GM19023 (cell line): ENCODE measurements around the gene BIRC7.

Experiments
- ATAC-seq: cut with Tn5 transposase; IDR thresholded peaks from one replicate; pipeline ENCODE4 v1.9.1; 2021; ENCODE audit warnings: mild to moderate bottlenecking, moderate library complexity; ENCODE audit not compliant: unreplicated experiment

The BIRC7 gene

GRCh38 chr20:63280371-63280770, 44.7 kb downstream of the BIRC7 start:
- ATAC-seq: no peak

- no peak for ATAC-seq
Observed at GRCh38 chr20:63280929-63281545, 45.3 kb downstream of the BIRC7 start.

DNA sequence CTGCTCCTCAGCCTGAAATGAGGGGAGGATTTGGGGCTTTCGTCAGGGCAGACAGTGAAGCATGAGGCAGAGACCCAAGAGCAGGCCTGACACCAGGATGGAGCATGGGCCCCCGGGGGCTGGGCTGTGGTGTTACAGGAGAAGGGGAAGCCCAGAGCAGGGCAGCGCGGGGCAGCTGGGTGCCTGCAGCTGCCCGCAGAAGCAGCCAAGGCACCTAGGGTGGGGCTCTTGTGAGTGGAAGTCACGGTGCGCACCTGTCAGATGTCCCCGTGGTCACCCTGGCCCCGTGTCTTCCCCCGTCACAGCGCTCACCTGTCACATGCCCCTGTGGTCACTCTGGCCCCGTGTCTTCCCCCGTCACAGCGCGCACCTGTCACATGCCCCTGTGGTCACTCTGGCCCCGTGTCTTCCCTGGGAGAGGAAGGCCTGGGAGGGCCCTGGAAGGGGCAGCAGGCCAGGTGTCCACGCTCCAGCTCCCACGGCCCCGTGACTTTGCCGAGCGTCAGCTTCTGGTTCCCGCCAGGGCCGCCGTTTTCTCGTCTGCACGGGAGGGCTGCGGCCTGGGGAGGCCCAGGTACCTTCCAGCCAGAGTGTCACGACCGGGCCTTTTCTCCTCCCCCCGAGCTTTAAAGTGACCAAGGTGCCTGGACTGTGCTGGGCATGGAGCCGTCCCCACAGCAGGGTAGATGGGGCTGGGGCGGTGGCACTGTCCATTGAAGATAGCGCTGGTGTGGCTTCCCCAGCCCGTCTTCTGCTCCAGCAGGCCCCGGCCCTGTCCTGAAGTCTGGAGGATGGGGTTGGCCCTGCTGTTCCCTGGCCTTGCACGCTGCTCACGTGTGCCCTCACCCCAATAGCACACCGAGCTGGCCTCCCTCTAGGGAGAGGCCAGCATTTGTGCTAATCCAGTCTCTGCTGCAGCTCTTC, 46.3 kb downstream of the BIRC7 start:
- ATAC-seq: no peak

GRCh38 chr20:63282946-63283345, 47.2 kb downstream of the BIRC7 start:
- ATAC-seq: no peak

DNA sequence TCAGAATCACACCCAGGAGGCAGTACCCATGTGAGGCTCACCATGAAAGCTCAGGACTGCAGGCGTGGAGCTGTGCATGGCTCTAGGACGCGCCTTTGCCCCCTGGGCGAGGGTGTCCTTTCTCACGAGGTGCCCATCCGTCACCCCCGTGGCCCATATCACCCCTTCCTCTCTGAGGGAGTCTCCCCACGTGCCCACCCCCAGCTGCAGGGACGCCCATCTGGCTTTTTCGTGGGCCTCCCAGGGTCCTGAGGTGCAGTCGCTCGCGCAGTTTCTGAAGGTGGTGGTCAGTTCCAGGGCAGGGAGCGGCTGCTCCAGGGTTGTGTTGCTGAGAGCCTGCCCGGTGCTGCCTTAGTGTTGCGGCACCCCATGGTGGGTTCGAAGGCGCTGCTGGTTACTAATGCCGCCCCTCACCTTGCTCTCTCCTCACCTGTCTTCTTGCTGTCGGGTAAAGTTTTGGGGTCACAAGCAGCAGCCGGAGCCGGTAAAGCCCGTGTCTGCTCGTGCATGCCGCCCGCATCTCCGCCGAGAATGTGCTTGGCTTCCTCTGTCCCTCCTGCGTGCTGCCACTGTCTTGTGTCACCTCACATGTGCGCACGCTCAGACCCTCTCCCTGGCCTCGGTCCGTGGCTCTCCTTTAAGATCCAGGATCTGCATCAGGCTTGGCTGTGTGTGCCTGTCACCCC, 47.8 kb downstream of the BIRC7 start:
- ATAC-seq: no peak

- no peak for ATAC-seq
Observed at GRCh38 chr20:63284083-63284440, 48.4 kb downstream of the BIRC7 start.

DNA sequence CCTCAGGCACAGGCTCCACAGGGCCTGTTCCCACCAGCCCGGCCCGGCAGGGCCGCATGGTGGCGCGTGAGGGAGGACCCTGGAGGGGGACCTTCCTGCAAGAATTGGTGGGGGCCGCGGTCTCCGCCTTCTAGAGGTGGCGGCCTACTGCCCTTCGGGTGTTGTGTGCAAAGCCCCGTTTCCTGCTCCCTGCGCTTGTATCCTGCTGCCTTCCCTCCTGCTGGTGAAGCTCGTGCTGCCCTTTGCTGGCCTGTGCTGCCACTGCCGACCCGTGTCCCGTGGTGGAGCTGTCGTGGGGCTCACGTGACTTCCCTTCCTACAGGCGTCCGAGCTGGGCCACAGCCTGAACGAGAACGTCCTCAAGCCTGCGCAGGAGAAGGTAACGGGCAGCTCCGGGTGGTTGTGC, 48.8 kb downstream of the BIRC7 start:
- ATAC-seq: no peak

DNA sequence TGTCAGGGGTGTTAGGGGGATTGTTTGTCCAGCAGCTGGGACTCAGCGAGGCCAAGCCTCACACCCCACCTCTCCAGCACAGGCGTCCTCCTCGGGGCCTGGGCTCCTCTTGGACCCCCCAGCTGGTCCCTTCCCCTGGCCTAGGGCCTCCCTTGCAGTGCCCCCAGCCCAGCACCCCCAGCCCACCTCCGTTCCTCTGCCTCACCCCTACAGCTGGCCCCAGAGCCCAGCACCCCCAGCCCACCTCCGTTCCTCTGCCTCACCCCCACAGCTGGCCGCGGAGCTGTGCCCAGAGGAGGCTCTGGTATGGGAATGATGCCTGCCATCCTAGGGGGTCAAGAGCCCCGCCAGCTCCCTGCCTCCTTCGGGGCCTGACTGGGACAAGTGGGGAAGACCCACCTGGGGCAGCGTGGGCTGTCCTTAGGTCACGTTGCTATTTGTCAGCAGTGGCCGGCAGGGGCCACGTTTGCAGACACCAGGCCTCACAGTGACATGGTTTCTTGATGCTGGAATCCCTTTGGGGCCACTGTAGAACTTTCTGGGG, 49.3 kb downstream of the BIRC7 start:
- ATAC-seq: no peak

GRCh38 chr20:63285636-63286615, 50.2 kb downstream of the BIRC7 start:
- ATAC-seq: no peak

DNA sequence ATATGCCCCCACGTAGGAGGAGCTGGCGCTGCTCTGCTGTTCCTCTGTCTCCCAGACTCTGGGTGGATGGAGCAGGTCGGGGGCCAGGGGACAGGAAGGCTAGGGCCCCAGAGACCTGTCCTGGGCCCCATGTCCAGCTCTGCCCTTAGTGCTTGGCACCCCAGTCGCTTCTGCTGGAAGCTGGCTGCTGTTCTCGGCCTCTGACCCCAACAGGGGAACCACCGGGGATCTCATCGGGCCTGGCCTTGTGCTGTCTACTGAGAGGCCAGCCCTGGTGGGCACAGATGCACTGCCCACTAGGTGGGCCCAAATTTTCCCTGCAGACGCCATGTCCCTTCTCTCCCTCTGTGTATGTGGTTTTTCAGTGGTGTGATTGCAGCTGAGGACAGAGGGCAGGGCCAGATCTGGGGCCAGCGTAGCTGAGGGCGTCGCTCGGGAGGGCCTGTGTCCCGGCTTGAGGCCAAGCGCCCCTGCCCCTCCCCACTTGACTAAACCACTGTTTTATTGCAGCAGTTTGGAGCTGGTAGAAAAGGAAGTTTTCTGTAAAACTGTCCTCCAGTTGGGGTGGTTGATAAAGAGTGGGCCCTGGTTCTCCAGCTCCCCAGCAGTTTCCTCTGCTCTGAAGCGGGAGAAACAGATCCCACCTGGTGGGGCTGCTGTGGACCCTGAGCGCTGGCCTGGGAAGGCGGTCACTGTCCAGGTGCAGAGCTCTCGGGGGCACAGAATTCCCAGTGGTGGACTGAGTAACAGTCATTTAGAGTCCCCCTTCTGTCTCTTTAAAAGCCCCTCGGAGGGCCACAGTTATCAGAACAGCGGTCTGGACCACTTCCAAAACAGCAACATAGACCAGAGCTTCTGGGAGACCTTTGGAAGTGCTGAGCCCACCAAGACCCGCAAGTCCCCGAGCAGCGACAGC, 51.3 kb downstream of the BIRC7 start:
- ATAC-seq: no peak

DNA sequence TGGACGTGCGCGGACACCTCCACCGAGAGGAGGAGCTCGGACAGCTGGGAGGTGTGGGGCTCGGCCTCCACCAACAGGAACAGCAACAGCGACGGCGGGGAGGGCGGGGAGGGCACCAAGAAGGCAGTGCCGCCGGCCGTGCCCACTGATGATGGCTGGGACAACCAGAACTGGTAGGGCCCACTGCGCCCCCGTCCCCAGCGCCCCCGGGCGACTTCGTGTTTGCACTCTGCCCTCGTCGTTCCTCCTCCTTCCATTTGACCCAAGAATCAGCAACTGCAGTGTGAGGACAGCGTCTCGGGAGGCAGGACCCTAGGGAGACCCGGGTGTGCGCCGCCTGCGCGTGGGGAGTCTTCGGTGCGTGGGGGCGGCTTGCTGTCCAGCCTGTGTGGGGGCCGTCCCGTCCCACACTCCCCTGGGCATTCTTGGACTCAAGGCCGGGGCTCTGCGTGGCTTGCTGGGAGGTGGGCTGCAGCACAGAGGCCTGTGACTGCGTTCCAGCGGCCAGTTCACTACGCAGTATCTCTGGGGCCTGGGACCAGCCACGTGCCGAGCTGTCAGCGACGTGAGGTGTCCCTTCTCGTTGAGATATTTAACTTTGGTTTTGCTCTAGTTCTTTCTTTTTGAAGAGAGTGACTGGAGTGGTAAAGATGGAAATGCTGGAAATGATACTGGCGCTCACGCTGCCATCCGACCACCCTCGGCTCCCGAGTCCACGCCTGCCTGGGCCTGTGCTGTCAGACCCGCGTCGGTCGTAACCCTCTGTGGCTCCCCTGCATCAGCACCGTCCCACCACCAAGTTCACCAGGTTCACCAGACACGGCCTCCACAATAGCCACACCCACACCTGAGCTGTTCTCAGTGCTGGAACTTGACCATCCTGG, 52.2 kb downstream of the BIRC7 start:
- no peak for ATAC-seq

GRCh38 chr20:63288581-63289251, 53.0 kb downstream of the BIRC7 start:
- ATAC-seq: no peak

DNA sequence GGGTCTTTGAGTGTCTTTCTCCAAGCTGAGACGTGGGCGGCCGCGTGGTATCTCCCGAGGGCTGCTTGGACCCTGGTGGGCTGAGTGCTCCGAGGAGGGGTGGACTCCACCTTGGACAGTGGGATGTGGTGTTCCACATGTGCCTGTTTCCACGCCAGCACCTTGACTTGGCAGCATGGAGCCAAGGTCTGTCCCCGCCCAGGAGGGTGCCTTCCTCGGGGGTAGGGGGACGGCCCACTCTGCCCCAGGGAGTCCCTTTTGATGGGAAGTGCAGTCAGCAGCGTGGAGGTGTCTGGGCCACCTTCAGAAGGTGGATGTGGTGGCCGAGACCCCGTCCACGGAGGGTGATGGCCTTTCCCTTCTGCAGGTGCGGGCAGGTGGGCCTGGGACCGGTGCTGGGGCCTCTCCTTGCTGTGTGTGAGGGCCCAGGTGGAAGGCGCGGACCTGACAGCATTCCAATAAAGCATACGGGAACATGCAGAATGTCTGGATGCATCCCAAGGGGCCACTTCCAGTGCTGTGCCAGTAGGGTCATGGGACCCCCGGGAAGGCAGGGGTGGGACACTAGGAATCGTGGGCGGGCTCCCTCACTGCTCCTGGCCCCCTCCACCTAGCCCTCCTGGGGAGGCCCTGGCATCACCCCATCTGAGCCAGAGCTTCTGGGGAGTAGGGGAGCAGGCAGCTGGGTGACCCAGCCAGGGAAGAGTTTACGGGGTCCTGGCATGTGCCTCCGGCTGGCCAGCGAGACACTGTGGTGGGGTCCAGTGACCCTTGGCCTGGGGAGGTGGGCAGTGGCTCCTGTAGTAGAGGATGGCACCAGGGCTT, 53.8 kb downstream of the BIRC7 start:
- ATAC-seq: no peak
